Measurements from ENCODE around the gene DACT2.

The DACT2 gene

GRCh38 chr6:168310403-168310802, 9.2 kb downstream of the DACT2 start:
- DNase-seq (ENCODE audit: low spot score in 2 of 2) = no peak
- no peaks in the 10 kb centered on the region for H3K27me3 ChIP-seq (ENCODE audit: low read depth)
- no peaks in the 10 kb centered on the region for H3K4me1 ChIP-seq
- H3K9me3 ChIP-seq = no peaks in the 10 kb centered on the region
- no peak overlapping the region for H3K4me3 ChIP-seq
- no peaks in the 10 kb centered on the region for H3K36me3 ChIP-seq (replicated peaks)
- in situ Hi-C loops (cut with MboI; ENCODE audit: low sequenced_read_pairs) = no loop called here

GRCh38 chr6:168309997-168310396, 9.6 kb downstream of the DACT2 start:
- Histone ChIP-seq H3K4me3 (no peak overlapping the region), H3K4me1 (no peaks in the 10 kb centered on the region), H3K9me3 (no peaks in the 10 kb centered on the region), H3K27me3 (ENCODE audit: low read depth) (no peaks in the 10 kb centered on the region), H3K36me3 (replicated peaks) (no peaks in the 10 kb centered on the region)
- DNase-seq (ENCODE audit: low spot score in 2 of 2) = no peak
- in situ Hi-C loops (cut with MboI; ENCODE audit: low sequenced_read_pairs) = no loop called here

GRCh38 chr6:168309183-168309582, 10.4 kb downstream of the DACT2 start:
- H3K4me1 ChIP-seq = no peaks in the 10 kb centered on the region
- H3K27me3 ChIP-seq (ENCODE audit: low read depth) = no peaks in the 10 kb centered on the region
- in situ Hi-C loops (cut with MboI; ENCODE audit: low sequenced_read_pairs) = no loop called here
- no peak overlapping the region for H3K4me3 ChIP-seq
- H3K9me3 ChIP-seq = no peaks in the 10 kb centered on the region
- no peaks in the 10 kb centered on the region for H3K36me3 ChIP-seq (replicated peaks)
- no peak for DNase-seq (ENCODE audit: low spot score in 2 of 2)

GRCh38 chr6:168308390-168309144, 11.0 kb downstream of the DACT2 start:
- Histone ChIP-seq H3K9me3 (no peaks in the 10 kb centered on the region), H3K36me3 (replicated peaks) (no peaks in the 10 kb centered on the region), H3K4me1 (no peaks in the 10 kb centered on the region), H3K4me3 (no peak overlapping the region), H3K27me3 (ENCODE audit: low read depth) (no peaks in the 10 kb centered on the region)
- no peak for DNase-seq (ENCODE audit: low spot score in 2 of 2)
- in situ Hi-C loops (cut with MboI; ENCODE audit: low sequenced_read_pairs) = no loop called here

- Histone ChIP-seq H3K36me3 (replicated peaks) (no peaks in the 10 kb centered on the region), H3K27me3 (ENCODE audit: low read depth) (no peaks in the 10 kb centered on the region), H3K9me3 (no peaks in the 10 kb centered on the region), H3K4me1 (no peaks in the 10 kb centered on the region), H3K4me3 (no peak overlapping the region)
- DNase-seq (ENCODE audit: low spot score in 2 of 2) = no peak
- in situ Hi-C loops (cut with MboI; ENCODE audit: low sequenced_read_pairs) = no loop called here
Observed at GRCh38 chr6:168307695-168308021, 11.9 kb downstream of the DACT2 start.

- Histone ChIP-seq H3K9me3 (no peaks in the 10 kb centered on the region), H3K4me1 (no peaks in the 10 kb centered on the region), H3K36me3 (replicated peaks) (no peaks in the 10 kb centered on the region), H3K27me3 (ENCODE audit: low read depth) (no peaks in the 10 kb centered on the region), H3K4me3 (no peak overlapping the region)
- in situ Hi-C loops (cut with MboI; ENCODE audit: low sequenced_read_pairs) = no loop called here
- DNase-seq (ENCODE audit: low spot score in 2 of 2) = no peak
Observed at GRCh38 chr6:168307015-168307694, 12.4 kb downstream of the DACT2 start.

- DNase-seq (ENCODE audit: low spot score in 2 of 2) = no peak
- Histone ChIP-seq H3K9me3 (no peaks in the 10 kb centered on the region), H3K36me3 (replicated peaks) (no peaks in the 10 kb centered on the region), H3K4me3 (no peak overlapping the region), H3K4me1 (no peaks in the 10 kb centered on the region), H3K27me3 (ENCODE audit: low read depth) (no peaks in the 10 kb centered on the region)
- in situ Hi-C loops (cut with MboI; ENCODE audit: low sequenced_read_pairs) = no loop called here
Observed at GRCh38 chr6:168305863-168306262, 13.7 kb downstream of the DACT2 start.

- Histone ChIP-seq H3K27me3 (ENCODE audit: low read depth) (no peaks in the 10 kb centered on the region), H3K9me3 (no peaks in the 10 kb centered on the region), H3K4me3 (no peak overlapping the region), H3K4me1 (no peaks in the 10 kb centered on the region), H3K36me3 (replicated peaks) (no peaks in the 10 kb centered on the region)
- no peak for DNase-seq (ENCODE audit: low spot score in 2 of 2)
- in situ Hi-C loops (cut with MboI; ENCODE audit: low sequenced_read_pairs) = no loop called here
Observed at GRCh38 chr6:168305096-168305749, 14.4 kb downstream of the DACT2 start.

GRCh38 chr6:168304752-168305015, 14.9 kb downstream of the DACT2 start:
- Histone ChIP-seq H3K9me3 (no peaks in the 10 kb centered on the region), H3K4me1 (no peaks in the 10 kb centered on the region), H3K36me3 (replicated peaks) (no peaks in the 10 kb centered on the region), H3K27me3 (ENCODE audit: low read depth) (no peaks in the 10 kb centered on the region), H3K4me3 (no peak overlapping the region)
- DNase-seq (ENCODE audit: low spot score in 2 of 2) = no peak
- in situ Hi-C loops (cut with MboI; ENCODE audit: low sequenced_read_pairs) = no loop called here

GRCh38 chr6:168303982-168304751, 15.4 kb downstream of the DACT2 start:
- H3K4me1 ChIP-seq = no peaks in the 10 kb centered on the region

GRCh38 chr6:168302534-168302933, 17.0 kb downstream of the DACT2 start:
- Histone ChIP-seq H3K9me3 (no peaks in the 10 kb centered on the region), H3K36me3 (replicated peaks) (no peaks in the 10 kb centered on the region), H3K4me1 (no peaks in the 10 kb centered on the region), H3K4me3 (no peak overlapping the region), H3K27me3 (ENCODE audit: low read depth) (no peaks in the 10 kb centered on the region)
- in situ Hi-C loops (cut with MboI; ENCODE audit: low sequenced_read_pairs) = no loop called here
- DNase-seq (ENCODE audit: low spot score in 2 of 2) = no peak

More at GRCh38 chr6:168303982-168304751, 15.4 kb downstream of the DACT2 start:
- no peak for DNase-seq (ENCODE audit: low spot score in 2 of 2)
- Histone ChIP-seq H3K36me3 (replicated peaks) (no peaks in the 10 kb centered on the region), H3K27me3 (ENCODE audit: low read depth) (no peaks in the 10 kb centered on the region), H3K9me3 (no peaks in the 10 kb centered on the region), H3K4me3 (no peak overlapping the region)
- in situ Hi-C loops (cut with MboI; ENCODE audit: low sequenced_read_pairs) = no loop called here

GRCh38 chr6:168301648-168302398, 17.8 kb downstream of the DACT2 start:
- no peaks in the 10 kb centered on the region for H3K27me3 ChIP-seq (ENCODE audit: low read depth)
- H3K9me3 ChIP-seq = no peaks in the 10 kb centered on the region
- no peaks in the 10 kb centered on the region for H3K4me1 ChIP-seq
- no peak overlapping the region for H3K4me3 ChIP-seq
- in situ Hi-C loops (cut with MboI; ENCODE audit: low sequenced_read_pairs) = no loop called here
- no peak for DNase-seq (ENCODE audit: low spot score in 2 of 2)
- no peaks in the 10 kb centered on the region for H3K36me3 ChIP-seq (replicated peaks)

- H3K4me3 ChIP-seq = no peak overlapping the region
- no peaks in the 10 kb centered on the region for H3K9me3 ChIP-seq
- DNase-seq (ENCODE audit: low spot score in 2 of 2) = no peak
- in situ Hi-C loops (cut with MboI; ENCODE audit: low sequenced_read_pairs) = no loop called here
- H3K36me3 ChIP-seq (replicated peaks) = no peaks in the 10 kb centered on the region
- no peaks in the 10 kb centered on the region for H3K4me1 ChIP-seq
- no peaks in the 10 kb centered on the region for H3K27me3 ChIP-seq (ENCODE audit: low read depth)
Observed at GRCh38 chr6:168300975-168301647, 18.5 kb downstream of the DACT2 start.

Data from HAP-1 (cell line).